DND-41 (cell line): ENCODE data around the gene PLG.
"Not testable (repeated sequence)": the region's sequence is repeated elsewhere in the genome, so short reads cannot be mapped to it uniquely, and the experiment has no call there.

Experiments used
- CTCF ChIP-seq: IDR thresholded peaks from 2 replicates; pipeline ENCODE4 v1.5.1; 2012; ENCODE audit warnings: borderline replicate concordance, low read length, moderate library complexity, mild to moderate bottlenecking; ENCODE audit not compliant: poor library complexity, severe bottlenecking; ENCODE audit errors: extremely low read depth
- EZH2 ChIP-seq: IDR thresholded peaks from 3 replicates; pipeline ENCODE4 v1.6.1; 2012; ENCODE audit warnings: borderline replicate concordance, low read depth, mild to moderate bottlenecking, moderate library complexity, low read length, inconsistent platforms; ENCODE audit not compliant: severe bottlenecking

GRCh38 chr6:160708993-160709392 is 6.9 kb downstream of the PLG start:
- TF ChIP-seq EZH2, CTCF: not testable (repeated sequence)
